GM21825 (cell line): ENCODE data around the gene GALNT14.
"Not testable (repeated sequence)": the region's sequence is repeated elsewhere in the genome, so short reads cannot be mapped to it uniquely, and the experiment has no call there.

Source experiments
- ATAC-seq: cut with Tn5 transposase; IDR thresholded peaks from one replicate; pipeline ENCODE4 v1.9.1; 2021; ENCODE audit warnings: mild to moderate bottlenecking, moderate library complexity; ENCODE audit not compliant: unreplicated experiment

GALNT14 gene, protein sequence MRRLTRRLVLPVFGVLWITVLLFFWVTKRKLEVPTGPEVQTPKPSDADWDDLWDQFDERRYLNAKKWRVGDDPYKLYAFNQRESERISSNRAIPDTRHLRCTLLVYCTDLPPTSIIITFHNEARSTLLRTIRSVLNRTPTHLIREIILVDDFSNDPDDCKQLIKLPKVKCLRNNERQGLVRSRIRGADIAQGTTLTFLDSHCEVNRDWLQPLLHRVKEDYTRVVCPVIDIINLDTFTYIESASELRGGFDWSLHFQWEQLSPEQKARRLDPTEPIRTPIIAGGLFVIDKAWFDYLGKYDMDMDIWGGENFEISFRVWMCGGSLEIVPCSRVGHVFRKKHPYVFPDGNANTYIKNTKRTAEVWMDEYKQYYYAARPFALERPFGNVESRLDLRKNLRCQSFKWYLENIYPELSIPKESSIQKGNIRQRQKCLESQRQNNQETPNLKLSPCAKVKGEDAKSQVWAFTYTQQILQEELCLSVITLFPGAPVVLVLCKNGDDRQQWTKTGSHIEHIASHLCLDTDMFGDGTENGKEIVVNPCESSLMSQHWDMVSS

DNA sequence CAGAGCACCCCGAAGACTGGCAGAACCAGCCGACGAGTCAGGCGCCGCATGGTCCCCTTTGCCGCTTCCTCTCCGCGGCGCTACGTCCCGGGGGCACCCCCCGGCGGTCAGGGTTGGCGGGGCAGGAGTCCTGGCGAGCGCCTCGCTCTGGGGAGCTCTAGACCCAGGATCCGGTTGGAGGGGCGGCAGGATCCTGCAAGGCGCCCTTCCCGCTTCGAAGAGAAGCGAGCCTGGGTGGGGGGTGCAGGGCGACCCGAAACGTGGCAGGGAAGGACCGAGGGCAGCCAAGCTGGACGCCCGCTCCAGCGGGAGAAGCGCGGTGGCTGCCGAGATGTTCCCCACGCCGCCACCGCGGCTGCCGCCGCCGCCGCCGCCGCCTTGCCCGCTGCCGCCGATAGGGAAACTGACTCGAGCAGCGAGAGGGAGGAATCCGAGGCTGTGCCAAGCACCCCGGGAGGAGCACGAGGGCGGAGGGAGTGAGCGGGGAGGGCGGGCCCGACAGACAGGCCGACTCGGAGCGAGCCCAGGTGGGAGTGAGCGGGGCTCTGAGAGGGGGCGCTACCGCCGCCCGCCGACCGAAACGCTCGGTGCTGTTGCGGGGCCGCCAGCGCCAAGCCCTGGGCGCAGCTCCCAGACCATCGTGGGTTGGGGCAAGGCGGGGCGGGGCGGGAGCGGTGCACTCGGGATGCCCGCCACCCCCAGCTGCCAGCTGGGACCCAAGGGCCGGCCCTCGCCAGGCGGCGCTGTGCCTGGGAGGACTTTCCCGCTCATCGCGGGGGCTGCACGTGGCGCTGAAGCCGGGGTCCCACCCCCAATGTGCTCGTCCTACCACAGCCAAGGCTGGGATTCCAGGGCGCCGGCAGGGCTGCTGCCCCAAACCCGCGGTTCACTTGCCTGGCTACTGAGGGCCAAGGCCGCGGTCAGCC, at the start of gene GALNT14:
TSS of gene GALNT14 (minus strand) at position 404 of the 926 bp plus-strand sequence. CDS start at position 50, 354 bp downstream.
- peak; percentile 61 for ATAC-seq

DNA sequence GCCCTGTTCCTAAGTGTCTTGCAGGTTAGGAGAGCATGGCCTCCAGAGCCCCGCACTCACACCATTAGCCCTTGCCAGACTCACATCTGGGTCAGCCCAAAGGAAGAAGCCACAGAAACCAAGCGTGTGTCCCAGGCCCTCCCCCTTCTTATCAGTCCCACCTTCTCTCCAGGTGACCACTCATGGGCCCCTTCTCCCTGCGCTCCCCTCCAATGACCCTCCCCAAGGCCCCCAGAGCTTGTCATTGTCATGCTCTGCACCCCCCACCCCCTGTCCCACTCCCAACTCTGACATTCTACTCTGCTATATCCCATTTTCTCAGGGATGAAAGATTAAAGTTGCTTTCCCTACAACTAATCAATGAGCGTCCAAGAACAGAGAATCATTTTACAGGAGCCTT, 48.9 kb upstream of the GALNT14 start:
- no peak for ATAC-seq

DNA sequence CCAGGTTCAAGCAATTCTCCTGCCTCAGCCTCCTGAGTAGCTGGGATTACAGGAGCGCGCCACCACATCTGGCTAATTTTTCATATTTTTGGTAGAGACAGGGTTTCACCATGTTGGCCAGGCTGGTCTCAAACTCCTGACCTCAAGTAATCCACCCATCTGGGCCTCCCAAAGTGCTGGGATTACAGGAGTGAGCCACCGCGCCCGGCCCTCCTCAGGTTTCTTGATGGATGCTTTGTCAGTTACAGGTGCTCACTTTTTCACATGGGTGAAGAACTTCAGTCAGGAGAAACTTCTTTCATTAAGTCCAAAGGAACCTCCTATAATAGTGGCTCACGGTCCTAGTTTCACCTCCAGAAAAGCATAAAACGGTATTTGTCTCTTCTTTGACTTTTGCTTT, 45.7 kb upstream of the GALNT14 start:
- ATAC-seq, result not testable (repeated sequence)

DNA sequence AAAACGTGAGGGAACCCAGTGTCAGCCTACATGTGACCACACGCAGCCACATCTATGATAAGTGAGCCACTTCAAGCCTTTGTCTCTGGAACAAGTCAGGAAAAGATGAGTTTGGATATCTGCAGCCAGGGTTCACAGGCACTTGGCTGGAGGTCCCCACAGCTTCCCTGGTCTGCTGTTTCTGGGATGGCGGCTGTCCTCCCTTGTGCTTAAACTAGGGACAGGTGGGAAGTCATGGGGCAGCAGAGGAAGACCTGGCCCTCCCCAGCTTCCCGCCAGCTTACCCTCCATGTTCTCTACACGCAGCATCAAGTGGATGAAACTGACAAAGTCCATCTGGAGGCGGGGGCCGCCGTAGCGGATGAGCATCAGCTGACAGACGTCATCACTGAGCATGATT, 38.5 kb upstream of the GALNT14 start:
- no peak for ATAC-seq

DNA sequence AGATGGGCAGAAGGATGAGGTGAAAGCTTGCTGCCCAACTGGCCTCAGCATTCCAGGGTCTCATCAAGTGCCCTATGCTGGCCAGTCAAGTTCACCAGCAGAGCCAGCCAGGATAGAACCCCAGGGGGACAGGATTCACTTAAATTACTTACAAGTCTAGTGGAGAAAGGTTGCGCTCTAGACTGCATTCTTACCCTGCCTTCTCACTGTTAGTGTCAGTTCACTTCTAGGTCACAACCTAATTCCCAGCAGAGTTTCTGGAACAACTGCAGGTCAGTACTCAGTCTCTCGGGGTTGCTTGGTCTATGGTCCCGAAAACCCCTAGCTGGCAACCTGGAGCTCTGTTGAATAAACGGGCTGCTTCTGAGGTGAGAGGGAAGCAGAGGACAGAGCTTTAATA, 32.9 kb upstream of the GALNT14 start:
- no peak for ATAC-seq

DNA sequence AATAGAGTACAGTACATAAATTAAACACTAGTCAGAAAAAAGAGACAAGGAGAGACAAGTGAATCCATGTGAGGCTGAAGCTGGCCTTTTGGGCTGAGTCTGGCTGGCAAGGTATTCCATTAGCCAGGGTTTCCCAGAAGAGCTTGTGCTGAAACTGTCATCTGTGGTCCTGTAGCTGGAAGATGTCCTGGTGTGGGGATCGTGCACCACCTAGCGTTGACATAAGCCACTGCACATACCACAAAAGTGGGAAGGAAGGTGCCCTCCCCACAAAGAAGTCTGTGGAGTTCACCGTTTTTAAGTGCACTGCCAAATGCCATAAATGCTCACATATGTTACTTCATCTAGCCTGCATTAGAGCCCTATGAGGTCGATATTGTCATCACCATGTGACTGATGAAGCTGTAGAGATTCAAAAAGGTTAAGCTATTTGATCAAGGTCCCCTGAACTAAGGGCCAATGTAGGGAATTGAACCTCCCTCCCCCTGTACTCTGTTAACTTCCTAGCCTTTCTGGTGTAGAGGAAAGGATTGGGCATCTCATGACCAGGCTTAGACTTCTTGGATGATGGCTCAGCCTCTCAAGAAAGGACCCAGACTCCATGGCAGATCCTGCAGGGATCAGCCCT, 31.9 kb upstream of the GALNT14 start:
- peak; percentile 70 for ATAC-seq

DNA sequence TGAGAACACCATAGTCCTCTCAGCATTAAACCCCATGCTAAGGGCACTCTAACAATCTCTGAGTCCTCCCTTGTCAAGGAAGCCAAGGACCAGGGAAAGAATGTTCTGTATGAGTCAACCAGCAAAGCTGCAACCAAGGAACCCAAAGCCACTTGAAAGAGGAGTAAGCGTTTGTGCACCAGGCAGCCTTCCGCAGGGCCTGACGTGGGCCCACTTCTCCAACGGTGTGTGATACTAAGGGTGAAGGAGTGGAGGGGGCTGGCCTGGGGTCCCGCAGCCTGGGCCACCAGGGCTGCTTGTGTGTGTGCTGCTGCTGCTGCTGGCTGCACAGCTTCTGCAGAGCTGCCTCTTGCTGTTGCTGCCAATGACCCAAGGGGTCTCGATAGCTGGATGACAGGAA, 30.1 kb upstream of the GALNT14 start:
- ATAC-seq, result no peak

DNA sequence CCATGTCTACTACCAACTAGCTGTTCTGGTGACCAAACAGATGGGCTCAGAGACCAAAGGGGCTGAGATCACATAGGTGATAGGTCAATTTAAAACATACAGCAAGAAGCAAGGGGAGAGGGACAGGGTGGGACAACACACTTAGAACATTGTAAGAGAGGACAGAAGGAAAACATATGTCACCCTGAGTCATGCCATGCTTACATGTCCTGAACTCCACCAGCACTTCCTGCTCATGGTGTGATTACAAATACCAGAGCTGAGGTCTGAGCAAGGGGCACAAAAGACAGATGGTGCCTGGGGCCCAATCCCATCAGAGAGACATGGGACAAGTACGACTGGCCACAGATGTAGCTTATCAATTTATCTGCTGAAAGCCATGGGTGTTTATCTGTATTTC, 28.7 kb upstream of the GALNT14 start:
- ATAC-seq, result no peak

DNA sequence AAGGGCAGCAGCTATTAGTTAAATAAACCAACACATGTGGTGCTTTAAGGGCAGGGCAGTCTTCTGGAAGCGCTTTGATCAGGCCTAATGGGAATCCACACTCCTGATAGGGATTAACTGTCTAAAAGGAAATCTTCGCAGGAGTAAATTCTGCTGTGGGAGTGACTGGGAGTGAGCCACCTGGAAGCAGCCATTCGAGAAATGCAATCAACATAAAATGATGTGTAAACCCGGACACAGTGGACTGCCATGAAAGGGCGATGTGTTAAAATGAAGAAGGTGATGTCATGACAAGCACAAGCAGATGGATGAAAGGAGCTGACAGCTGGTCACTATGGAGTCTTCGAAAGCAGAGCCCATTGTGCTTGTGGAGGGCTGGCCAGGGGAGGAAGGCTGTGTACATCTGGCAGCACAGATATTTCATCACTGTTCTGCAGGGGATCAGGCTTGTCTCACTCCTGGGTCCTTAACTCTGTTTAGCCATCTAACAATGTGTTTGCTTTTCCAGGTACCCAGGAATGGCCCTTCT, 24.8 kb upstream of the GALNT14 start:
- no peak for ATAC-seq

DNA sequence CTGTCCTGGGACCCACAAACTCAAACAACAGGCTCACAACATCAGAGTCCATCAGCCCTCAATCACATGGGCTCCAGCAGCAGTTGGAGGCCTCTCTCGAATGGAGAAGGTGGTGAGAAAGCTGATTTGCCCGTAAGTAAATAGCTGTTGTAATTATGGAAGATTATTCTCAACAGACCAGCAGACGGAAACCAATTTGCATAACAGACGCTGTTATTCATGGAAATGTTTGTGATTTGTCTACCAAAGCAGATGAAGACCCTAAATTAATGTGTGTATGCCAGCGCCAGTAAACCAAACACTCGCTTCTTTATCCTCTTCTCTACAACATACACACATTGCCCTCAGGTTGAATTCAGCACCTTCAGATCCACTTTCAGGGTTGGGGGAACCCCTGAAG, 23.4 kb upstream of the GALNT14 start:
- ATAC-seq, result no peak

DNA sequence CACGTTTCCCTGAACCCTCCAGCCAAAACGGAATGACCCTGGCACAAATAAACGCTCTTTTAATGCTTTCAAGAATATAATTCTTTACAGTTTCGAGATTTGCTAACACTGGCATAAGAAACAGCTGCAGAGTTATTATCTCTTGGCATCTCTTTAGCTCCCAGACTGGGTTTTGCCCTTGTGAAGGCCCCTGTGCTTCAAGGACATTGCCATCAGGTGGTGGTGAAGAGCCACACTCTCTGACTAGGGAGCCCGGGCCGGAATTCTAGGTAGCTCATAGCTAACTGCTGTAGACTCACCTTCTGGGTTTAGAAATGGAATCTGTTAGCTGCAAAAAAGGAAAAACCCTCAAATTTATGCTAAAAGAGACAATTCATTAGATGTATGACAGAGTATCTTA, 13.3 kb upstream of the GALNT14 start:
- no peak for ATAC-seq

DNA sequence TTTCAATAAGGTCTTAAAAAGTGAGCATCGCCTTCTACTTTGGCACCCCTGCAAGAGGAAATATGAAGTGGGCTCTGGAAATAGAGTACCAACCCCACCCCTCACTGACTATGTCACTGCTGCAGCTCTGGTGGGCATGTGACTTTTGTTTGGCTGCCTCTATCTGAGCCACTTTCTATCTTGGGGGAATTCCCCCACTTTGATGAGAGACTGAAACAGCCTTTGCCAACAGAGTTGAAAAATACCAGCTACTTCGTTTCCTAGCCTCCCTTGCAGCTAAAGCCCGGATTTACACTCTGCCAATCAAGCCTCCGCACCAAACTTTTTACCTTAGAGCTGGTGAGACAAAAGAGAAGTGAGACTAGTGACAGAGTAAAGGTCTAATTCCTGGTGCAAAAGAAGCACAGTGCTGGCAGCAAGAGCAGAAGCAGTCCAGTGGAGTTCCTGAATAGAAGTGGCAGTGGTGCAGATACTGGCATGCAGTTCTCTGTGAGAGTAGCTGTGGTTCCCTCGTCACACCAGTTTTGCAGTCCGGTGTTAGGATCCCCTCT, 12.0 kb upstream of the GALNT14 start:
- ATAC-seq, result no peak

DNA sequence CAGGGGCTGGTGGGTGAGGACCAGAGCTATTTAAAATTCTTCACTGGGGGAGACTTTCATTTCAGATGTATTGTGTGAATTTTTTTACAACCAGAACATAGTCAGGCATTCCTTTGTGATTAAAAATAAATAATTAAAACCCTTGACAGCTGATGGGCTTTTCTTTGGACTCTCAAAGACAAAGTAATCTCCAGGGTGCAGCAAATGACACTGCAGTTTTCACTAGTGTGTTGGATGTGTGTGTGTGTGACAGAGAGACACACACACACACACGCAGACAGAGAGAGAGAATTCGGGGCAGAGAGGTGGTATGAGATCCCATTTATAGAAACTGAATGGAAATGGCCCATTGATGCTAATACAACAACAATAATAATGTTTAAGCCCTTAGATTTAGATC, 10.3 kb upstream of the GALNT14 start:
- no peak for ATAC-seq

DNA sequence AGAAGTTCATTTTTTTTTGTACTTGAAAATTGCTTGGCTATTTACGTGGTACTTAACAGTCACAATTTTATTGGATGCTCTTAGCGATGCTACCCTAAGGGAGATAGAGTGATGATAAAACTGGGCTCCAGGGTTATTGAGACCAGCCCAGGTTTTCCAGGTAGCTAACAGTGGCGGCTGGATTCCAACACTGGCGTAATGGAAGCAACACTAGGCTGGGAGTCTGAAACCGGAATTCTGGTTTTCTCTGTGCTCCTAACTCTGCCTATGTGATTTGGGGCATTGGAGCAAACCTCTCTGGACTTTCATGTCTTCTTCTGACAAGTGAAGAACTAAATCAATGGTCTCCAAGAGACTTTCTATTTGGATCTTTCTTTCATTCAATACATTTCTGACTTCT, 9.4 kb upstream of the GALNT14 start:
- no peak for ATAC-seq

DNA sequence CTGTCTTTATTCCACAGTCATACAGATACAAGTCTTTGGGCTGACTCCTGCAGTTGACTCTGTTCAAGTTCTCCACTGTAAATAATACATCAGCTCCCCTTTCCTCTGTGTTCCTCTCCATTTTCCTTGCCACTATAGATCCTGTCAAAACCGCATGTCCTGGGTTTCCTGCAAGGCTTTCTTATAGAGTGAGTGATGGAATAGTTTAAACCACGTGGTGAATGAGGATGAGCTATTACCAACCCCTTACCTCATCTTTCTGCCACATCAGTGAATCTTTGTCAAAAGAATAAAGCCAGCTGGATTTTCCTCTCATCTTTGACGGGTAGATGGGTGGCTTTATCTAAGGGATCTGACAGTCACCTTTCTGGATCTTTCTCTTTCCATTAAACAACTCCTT, 3.9 kb upstream of the GALNT14 start:
- no peak for ATAC-seq

DNA sequence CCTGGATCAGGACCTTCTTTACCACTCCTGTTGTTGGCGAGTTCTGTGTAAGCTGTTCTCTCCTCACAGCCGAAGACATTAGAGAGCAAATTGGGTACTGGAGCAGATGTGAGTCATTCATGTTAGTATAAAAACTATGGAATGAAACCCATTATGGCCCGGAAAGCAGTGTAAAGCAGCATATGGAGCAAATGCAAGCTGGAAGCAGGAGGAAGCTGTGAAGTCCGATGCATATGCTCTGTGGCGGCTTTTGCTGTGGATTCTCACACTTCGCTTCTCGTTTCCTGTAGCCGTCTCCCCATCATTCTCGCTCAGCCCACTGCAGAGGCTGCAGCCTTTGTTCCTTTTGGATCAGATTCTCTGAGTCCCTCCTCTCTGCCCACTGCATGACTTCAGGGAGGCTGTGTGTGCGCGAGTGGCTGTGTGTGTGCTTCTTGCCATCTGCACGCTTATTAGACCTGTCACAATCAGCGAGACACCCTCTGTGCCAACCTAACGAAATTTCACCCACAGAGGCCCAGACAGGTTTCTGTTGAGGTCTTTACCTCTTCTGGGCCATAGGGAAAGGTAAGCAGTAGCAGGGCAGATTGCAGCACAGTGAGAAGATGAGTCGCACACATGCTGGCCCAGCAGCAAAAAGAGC, 3.3 kb upstream of the GALNT14 start:
- no peak for ATAC-seq

DNA sequence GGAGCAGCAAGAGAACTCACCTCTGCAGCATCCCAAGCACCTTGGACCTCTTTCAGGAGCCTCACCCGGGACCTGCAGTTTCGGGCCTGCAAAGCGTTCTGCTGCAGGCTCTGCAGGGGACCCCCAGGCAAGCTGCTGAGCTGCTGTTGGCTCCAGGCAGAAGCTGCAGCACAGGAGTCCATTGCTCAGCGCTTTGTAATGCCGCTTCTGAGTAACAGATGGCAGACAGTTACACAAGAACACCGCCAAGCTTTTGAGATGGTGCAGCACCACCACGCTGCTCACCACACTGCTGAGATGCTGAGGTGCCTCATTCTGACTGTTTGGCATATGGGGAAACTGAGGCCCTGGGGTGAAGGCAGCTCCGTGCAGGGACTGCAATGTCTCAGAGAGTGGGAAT, 1.9 kb upstream of the GALNT14 start:
- no peak for ATAC-seq

DNA sequence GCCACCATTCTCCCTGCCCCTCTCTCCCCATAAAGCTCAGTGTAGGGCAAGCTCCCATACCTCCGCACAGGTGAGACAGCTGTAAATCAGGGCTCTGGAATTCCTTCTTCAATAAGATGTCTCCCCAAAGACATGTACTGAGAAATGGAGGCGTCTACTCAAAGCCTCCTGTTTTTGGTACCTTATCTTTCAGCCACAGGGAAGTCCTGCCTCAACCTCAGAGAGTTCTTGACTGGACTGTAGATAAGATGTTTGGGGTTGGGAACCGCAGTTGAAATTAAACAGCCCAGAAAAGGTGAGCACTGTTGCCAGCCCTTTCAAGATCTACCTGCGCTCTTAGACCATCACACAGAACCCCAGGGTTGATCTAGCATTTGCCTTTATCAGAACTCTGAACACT, 1.4 kb upstream of the GALNT14 start:
- ATAC-seq, result no peak

DNA sequence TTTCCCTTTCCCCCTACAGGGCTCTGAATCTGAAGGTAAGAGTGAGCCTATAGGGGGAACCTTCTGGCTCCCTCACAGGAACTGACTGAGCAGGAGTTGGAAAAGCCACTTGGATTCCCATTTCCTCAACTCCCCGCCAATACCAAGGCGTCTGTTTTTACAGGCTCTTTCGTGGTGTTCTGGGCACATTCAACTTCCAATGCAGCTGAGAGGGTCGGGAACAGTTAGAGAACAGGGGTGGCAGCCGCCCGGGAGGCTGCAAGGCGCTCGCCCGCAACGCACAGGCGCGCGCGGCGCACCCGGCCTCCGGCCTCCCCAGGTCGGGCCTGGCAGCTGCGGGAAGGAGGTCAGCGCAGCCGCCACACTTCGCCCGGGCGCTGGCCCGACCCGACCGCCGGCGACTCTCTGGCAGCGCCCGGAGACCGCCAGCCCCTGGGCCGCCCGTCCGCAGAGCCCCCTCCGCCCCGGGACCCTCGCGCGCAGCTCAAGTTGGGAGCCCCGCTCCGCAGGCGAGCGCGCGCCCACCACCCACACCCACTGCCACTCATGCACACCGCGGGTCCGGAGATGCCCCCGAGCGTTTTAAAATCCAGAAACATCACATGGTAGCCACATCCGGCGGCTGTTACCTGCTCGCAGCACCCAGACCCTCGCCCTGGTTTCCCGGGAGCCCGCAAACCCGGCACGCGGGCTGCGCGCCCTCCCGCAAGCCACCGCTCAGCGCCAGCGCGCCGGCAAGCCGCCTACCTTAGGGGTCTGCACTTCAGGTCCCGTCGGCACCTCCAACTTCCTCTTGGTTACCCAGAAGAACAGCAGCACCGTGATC, 816 bp downstream of the GALNT14 start:
- no peak for ATAC-seq
